ENCODE data around the gene DHX38.
A peak's percentile ranks its signal among the peaks of the same experiment; 100 is the strongest.

Gene DHX38

GRCh38 chr16:72139908-72140307, 46.3 kb downstream of the DHX38 start:
- ATAC-seq (replicated peaks), result no peak
- DNase-seq, result no peak
- H3K36me3 Mint-ChIP-seq, result peaks cover 0 to 2% of the 10 kb centered on the region in 2 donors

GRCh38 chr16:72142476-72142875, 48.8 kb downstream of the DHX38 start:
- Mint-ChIP-seq H3K4me3 (no peak overlapping the region), H3K9me3 (peaks cover 3 to 4% of the 10 kb centered on the region in 2 donors), H3K4me1 (no peaks in the 10 kb centered on the region), H3K36me3 (peaks cover 3 to 5% of the 10 kb centered on the region in 2 donors), H3K27me3 (no peaks in the 10 kb centered on the region), H3K27ac (no peak overlapping the region)
- DNase-seq (no peak), ATAC-seq (replicated peaks) (no peak)

More at GRCh38 chr16:72139908-72140307, 46.3 kb downstream of the DHX38 start:
- H3K4me1 Mint-ChIP-seq, result no peaks in the 10 kb centered on the region
- H3K9me3 Mint-ChIP-seq, result no peaks in the 10 kb centered on the region
- no peak overlapping the region for H3K27ac Mint-ChIP-seq
- H3K27me3 Mint-ChIP-seq, result no peaks in the 10 kb centered on the region
- H3K4me3 Mint-ChIP-seq, result no peak overlapping the region

- Mint-ChIP-seq H3K27me3 (no peaks in the 10 kb centered on the region), H3K9me3 (peaks cover 7 to 9% of the 10 kb centered on the region in 2 donors), H3K4me3 (no peak overlapping the region), H3K27ac (no peak overlapping the region), H3K36me3 (peaks cover 6 to 11% of the 10 kb centered on the region in 2 donors), H3K4me1 (peaks cover 4 to 15% of the 10 kb centered on the region in 2 donors)
- DNase-seq (no peak), ATAC-seq (replicated peaks) (peak; percentile 36 to 42)
These were observed 56.2 kb downstream of the DHX38 start for GRCh38 chr16:72149676-72150464.

GRCh38 chr16:72159386-72159785, 65.7 kb downstream of the DHX38 start:
- Mint-ChIP-seq H3K27me3 (no peaks in the 10 kb centered on the region), H3K4me1 (no peaks in the 10 kb centered on the region), H3K36me3 (peaks cover 4% of the 10 kb centered on the region in 2 donors), H3K9me3 (peaks cover 3 to 4% of the 10 kb centered on the region in 2 donors), H3K27ac (no peak overlapping the region), H3K4me3 (no peak overlapping the region)
- DNase-seq, result no peak
- no peak for ATAC-seq (replicated peaks)

GRCh38 chr16:72159801-72160200, 66.2 kb downstream of the DHX38 start:
- H3K36me3 Mint-ChIP-seq, result peaks cover 4% of the 10 kb centered on the region in 2 donors
- H3K4me3 Mint-ChIP-seq, result no peak overlapping the region
- H3K4me1 Mint-ChIP-seq, result no peaks in the 10 kb centered on the region
- H3K9me3 Mint-ChIP-seq, result peaks cover 3 to 4% of the 10 kb centered on the region in 2 donors
- ATAC-seq (replicated peaks), result no peak
- DNase-seq, result no peak
- no peaks in the 10 kb centered on the region for H3K27me3 Mint-ChIP-seq
- no peak overlapping the region for H3K27ac Mint-ChIP-seq

GRCh38 chr16:72162105-72162692, 68.6 kb downstream of the DHX38 start:
- Mint-ChIP-seq H3K4me3 (no peak overlapping the region), H3K36me3 (peaks cover 5 to 7% of the 10 kb centered on the region in 2 donors), H3K27ac (no peak overlapping the region), H3K9me3 (peaks cover 4 to 7% of the 10 kb centered on the region in 2 donors), H3K4me1 (no peaks in the 10 kb centered on the region), H3K27me3 (peaks cover 0 to 1% of the 10 kb centered on the region in 2 donors)
- no peak for ATAC-seq (replicated peaks)
- no peak for DNase-seq
